ENCODE data around the gene APOA1.

GRCh38 chr11:116852261-116853031 lies 15.0 kb upstream of the APOA1 start:
- TF ChIP-seq RB1 (IDR thresholded peaks at IDR 0.05; ENCODE audit: borderline replicate concordance), result no peak
- TF ChIP-seq ZBTB33 (IDR thresholded peaks at IDR 0.05), result no peak
- TF ChIP-seq RAD21 (IDR thresholded peaks at IDR 0.05; ENCODE audit: insufficient read depth, low read depth, low read length), result no peak
- no peak for TF ChIP-seq CTCF (IDR thresholded peaks at IDR 0.05 in 2 of 3, conservative IDR thresholded peaks at IDR 0.05 in 1 of 3; ENCODE audit: control insufficient read depth in 2 of 3, extremely low read depth in 1 of 3, insufficient read depth in 1 of 3, low read depth in 3 of 3, low read length in 3 of 3)
- TF ChIP-seq BCLAF1 (IDR thresholded peaks at IDR 0.05), result no peak
- no peak for TF ChIP-seq CHD1 (IDR thresholded peaks at IDR 0.05; ENCODE audit: low read depth, low read length)
- no peak for TF ChIP-seq EZH2 (IDR thresholded peaks at IDR 0.05; ENCODE audit: borderline replicate concordance, control insufficient read depth, low read depth, low read length)
- TF ChIP-seq GABPA (IDR thresholded peaks at IDR 0.05; ENCODE audit: low read depth), result no peak
- no peak for TF ChIP-seq MAX (IDR thresholded peaks at IDR 0.05; ENCODE audit: low read depth, low read length)
- TF ChIP-seq TCF3 (IDR thresholded peaks at IDR 0.05; ENCODE audit: borderline replicate concordance, insufficient read depth, low read depth, low read length), result no peak
- TF ChIP-seq POLR2AphosphoS5 (IDR thresholded peaks at IDR 0.05; ENCODE audit: low read length), result no peak; the same call in 1 of the 2 replicates
- TF ChIP-seq SRF (IDR thresholded peaks at IDR 0.05; ENCODE audit: low read depth in 2 of 2, low read length in 2 of 2), result no peak
- TF ChIP-seq TAF1 (IDR thresholded peaks at IDR 0.05; ENCODE audit: borderline replicate concordance, low read depth, low read length), result no peak
- no peak for TF ChIP-seq ZNF217 (IDR thresholded peaks at IDR 0.05)
